Neural progenitor cell (in vitro differentiated cells): ENCODE results near the gene KCNK5. TPM values are rescaled to one million over a fixed set of nuclear protein-coding genes. Genes with fewer than 3 reads are reported as not detected.

ENCODE experiments used
- DNase-seq: peaks from one replicate; pipeline ENCODE4 v3.0.0-alpha.2; 2016; ENCODE audit warnings: low spot score
- H2AFZ ChIP-seq: fragments of 200-600 bp; sonication (generic); replicated peaks from 2 replicates; pipeline ENCODE4 v1.6.1; 2016; ENCODE audit warnings: antibody characterized with exemption
- H3F3A ChIP-seq: fragments of 200-600 bp; sonication (generic); 2 replicates; pipeline ENCODE4 v1.6.1; 2016; ENCODE audit warnings: antibody characterized with exemption, low read depth
- H3K27ac ChIP-seq: fragments of 200-600 bp; sonication (generic); 2 replicates; pipeline ENCODE4 v1.5.1; 2016; ENCODE audit warnings: mild to moderate bottlenecking
- H3K27me3 ChIP-seq: fragments of 200-600 bp; sonication (generic); 2 replicates; pipeline ENCODE4 v1.6.1; 2016; ENCODE audit warnings: mild to moderate bottlenecking, moderate library complexity
- H3K36me3 ChIP-seq: fragments of 200-600 bp; sonication (generic); 2 replicates; pipeline ENCODE4 v1.5.1; 2016
- H3K4me1 ChIP-seq: fragments of 200-600 bp; sonication (generic); 2 replicates; pipeline ENCODE4 v1.6.1; 2016; ENCODE audit warnings: mixed run types
- H3K4me2 ChIP-seq: fragments of 200-600 bp; sonication (generic); 2 replicates; pipeline ENCODE4 v1.6.1; 2016
- H3K4me3 ChIP-seq: fragments of 200-600 bp; sonication (generic); 2 replicates; pipeline ENCODE4 v1.5.1; 2016
- H3K79me2 ChIP-seq: fragments of 200-600 bp; sonication (generic); 2 replicates; pipeline ENCODE4 v1.6.1; 2016; ENCODE audit warnings: low read depth
- H3K9ac ChIP-seq: fragments of 200-600 bp; sonication (generic); 2 replicates; pipeline ENCODE4 v1.6.1; 2016
- H3K9me3 ChIP-seq: fragments of 200-600 bp; sonication (generic); 2 replicates; pipeline ENCODE4 v1.5.1; 2016; ENCODE audit warnings: low read depth
- H4K20me1 ChIP-seq: fragments of 200-600 bp; sonication (generic); 2 replicates; pipeline ENCODE4 v1.6.1; 2016; ENCODE audit warnings: low read depth
- H3K27ac Mint-ChIP-seq: 3 replicates; pipeline ENCODE4 v1.8.0; 2021; ENCODE audit warnings: mixed read lengths
- H3K27me3 Mint-ChIP-seq: 2 replicates; pipeline ENCODE4 v1.8.0; 2022; ENCODE audit warnings: low read depth, mild to moderate bottlenecking, inconsistent platforms, moderate library complexity, mixed read lengths; ENCODE audit not compliant: insufficient read depth
- H3K36me3 Mint-ChIP-seq: 3 replicates; pipeline ENCODE4 v1.8.0; 2021; ENCODE audit warnings: mixed read lengths
- H3K4me1 Mint-ChIP-seq: 3 replicates; pipeline ENCODE4 v1.8.0; 2021; ENCODE audit warnings: mixed read lengths
- H3K4me3 Mint-ChIP-seq: 3 replicates; pipeline ENCODE4 v1.8.0; 2021; ENCODE audit warnings: mild to moderate bottlenecking, moderate library complexity, mixed read lengths
- H3K9me3 Mint-ChIP-seq: 3 replicates; pipeline ENCODE4 v1.8.0; 2020; ENCODE audit warnings: mixed read lengths
- EZH2 ChIP-seq: fragments of 200-600 bp; sonication (generic); IDR thresholded peaks from 2 replicates; pipeline ENCODE4 v1.6.1; 2017; ENCODE audit warnings: antibody characterized with exemption, mild to moderate bottlenecking, moderate library complexity
- EZH2phosphoT487 ChIP-seq: fragments of 200-600 bp; sonication (generic); IDR thresholded peaks from 2 replicates; pipeline ENCODE4 v1.6.1; 2017; ENCODE audit warnings: antibody characterized with exemption
- total RNA-seq: library from RNA; depleted of rRNA; stranded (reverse); fragments of >200 nt; gene quantifications from 2 replicates; pipeline ENCODE4 v1.2.3, GENCODE V29; 2015; ENCODE audit warnings: low replicate concordance
- TF ChIP-seq, protein P1 (sequence below): fragments of 200-600 bp; sonication (generic); IDR thresholded peaks from 2 replicates; pipeline ENCODE4 v1.5.1; 2017; ENCODE audit warnings: antibody characterized with exemption, mild to moderate bottlenecking

Gene KCNK5
- total RNA-seq, 1 donor from 2014 or later: 5.7 TPM

DNA sequence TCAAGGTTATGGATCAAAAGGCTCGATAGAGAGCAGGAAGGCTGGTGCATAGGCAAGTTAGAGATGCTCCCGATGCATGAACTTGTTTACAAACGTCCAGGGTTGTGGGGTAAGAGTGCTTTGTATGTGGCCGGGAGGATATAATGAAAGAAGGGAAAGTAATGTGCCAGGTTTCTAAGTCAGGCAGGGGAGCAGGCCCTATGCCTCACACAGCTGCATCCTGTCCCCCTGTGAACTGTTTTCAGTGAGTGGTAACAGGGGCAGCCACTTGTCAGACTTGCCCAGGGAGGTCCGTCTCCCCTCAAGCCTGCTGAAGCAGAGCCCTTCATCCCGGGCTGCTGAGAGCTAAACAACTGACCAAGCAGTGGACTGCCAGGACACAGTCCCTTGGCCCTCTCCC lies 19.4 kb downstream of the KCNK5 start:
- DNase-seq: no peak
- no peak overlapping the region for H2AFZ ChIP-seq
- Mint-ChIP-seq H3K27ac (no peak overlapping the region), H3K36me3 (no peaks in the 10 kb centered on the region), H3K9me3 (no peaks in the 10 kb centered on the region), H3K4me1 (peaks cover 30% of the 10 kb centered on the region), H3K27me3 (peaks cover 2% of the 10 kb centered on the region), H3K4me3 (no peak overlapping the region)
- no peak for TF ChIP-seq EZH2
- TF ChIP-seq, protein P1, sequence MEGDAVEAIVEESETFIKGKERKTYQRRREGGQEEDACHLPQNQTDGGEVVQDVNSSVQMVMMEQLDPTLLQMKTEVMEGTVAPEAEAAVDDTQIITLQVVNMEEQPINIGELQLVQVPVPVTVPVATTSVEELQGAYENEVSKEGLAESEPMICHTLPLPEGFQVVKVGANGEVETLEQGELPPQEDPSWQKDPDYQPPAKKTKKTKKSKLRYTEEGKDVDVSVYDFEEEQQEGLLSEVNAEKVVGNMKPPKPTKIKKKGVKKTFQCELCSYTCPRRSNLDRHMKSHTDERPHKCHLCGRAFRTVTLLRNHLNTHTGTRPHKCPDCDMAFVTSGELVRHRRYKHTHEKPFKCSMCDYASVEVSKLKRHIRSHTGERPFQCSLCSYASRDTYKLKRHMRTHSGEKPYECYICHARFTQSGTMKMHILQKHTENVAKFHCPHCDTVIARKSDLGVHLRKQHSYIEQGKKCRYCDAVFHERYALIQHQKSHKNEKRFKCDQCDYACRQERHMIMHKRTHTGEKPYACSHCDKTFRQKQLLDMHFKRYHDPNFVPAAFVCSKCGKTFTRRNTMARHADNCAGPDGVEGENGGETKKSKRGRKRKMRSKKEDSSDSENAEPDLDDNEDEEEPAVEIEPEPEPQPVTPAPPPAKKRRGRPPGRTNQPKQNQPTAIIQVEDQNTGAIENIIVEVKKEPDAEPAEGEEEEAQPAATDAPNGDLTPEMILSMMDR: no peak
- TF ChIP-seq EZH2phosphoT487: no peak
- no peak overlapping the region for H3K9ac ChIP-seq
- H4K20me1 ChIP-seq: no peaks in the 10 kb centered on the region
- peak overlapping the region; percentile 27 for H3K4me2 ChIP-seq
- no peaks in the 10 kb centered on the region for H3K27me3 ChIP-seq
- no peak overlapping the region for H3K4me3 ChIP-seq
- H3K27ac ChIP-seq: no peak overlapping the region
- H3K9me3 ChIP-seq: no peaks in the 10 kb centered on the region
- peaks cover 32% of the 10 kb centered on the region for H3K4me1 ChIP-seq
- H3F3A ChIP-seq: peaks cover 6% of the 10 kb centered on the region
- no peaks in the 10 kb centered on the region for H3K36me3 ChIP-seq
- no peaks in the 10 kb centered on the region for H3K79me2 ChIP-seq

DNA sequence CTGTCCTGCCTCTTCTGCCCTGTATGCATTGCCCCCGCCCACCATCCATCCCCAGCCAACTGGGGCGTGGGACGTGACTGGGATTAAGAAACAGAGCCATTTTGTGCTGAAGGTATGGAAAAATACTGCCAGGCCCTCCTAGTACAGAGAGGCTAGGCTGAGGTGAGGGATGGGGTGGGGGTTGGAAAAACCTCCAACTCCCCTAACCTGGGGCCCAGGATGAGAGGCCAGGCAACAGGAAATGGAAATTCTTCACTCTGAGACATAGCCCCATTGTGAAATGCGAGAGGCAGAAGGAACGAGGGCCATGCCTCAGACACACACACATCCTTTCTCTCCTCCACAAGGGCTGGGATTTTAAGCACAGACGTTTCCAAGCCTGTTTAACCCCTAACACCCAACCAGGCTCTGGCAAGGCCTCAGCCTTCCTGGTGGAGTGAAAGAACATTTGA lies 19.9 kb downstream of the KCNK5 start:
- no peaks in the 10 kb centered on the region for H3K36me3 Mint-ChIP-seq
- Histone ChIP-seq H3K36me3 (no peaks in the 10 kb centered on the region), H3F3A (peaks cover 11% of the 10 kb centered on the region), H3K4me3 (no peak overlapping the region), H3K9ac (no peak overlapping the region), H3K27me3 (no peaks in the 10 kb centered on the region), H4K20me1 (peaks cover 3% of the 10 kb centered on the region), H3K9me3 (no peaks in the 10 kb centered on the region), H3K4me1 (peaks cover 37% of the 10 kb centered on the region), H3K4me2 (peak overlapping the region; percentile 27), H3K27ac (no peak overlapping the region), H3K79me2 (no peaks in the 10 kb centered on the region), H2AFZ (no peak overlapping the region)
- H3K27me3 Mint-ChIP-seq: peaks cover 2% of the 10 kb centered on the region
- no peak overlapping the region for H3K27ac Mint-ChIP-seq
- H3K4me3 Mint-ChIP-seq: no peak overlapping the region
- H3K9me3 Mint-ChIP-seq: no peaks in the 10 kb centered on the region
- peaks cover 34% of the 10 kb centered on the region for H3K4me1 Mint-ChIP-seq
- no peak for TF ChIP-seq EZH2
- TF ChIP-seq, protein P1: no peak
- no peak for TF ChIP-seq EZH2phosphoT487
- no peak for DNase-seq

DNA sequence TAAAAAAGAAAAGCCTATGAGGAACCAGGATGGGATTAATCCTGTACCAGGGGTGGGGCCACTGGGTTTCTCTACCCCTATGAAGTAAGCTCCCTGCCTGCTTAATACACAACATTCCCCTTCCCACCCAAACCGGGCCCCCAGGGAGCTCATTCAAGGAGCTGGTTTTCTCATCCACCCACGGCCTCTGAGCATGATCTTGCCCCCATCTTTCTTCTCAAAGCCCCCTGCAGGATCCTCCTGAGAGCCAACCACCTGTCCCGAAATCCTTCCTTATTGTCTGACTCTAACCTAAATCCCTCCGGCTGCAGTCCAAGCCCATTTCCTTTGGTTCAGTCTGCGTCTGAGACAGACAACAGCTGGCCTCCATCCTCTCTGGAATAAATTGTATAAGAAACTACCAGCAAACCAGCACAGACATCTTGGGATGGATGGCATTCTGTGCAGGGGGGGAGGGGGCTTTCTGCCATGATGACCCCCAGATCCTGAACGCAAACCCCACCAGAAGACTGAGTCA lies 21.0 kb downstream of the KCNK5 start:
- H3K4me3 Mint-ChIP-seq: no peak overlapping the region

More for the DNA sequence above, 21.0 kb downstream of the KCNK5 start:
- peaks cover 48% of the 10 kb centered on the region for H3K4me1 ChIP-seq
- H3K4me1 Mint-ChIP-seq: peaks cover 38% of the 10 kb centered on the region
- H3K27ac Mint-ChIP-seq: peak overlapping the region; percentile 34
- no peaks in the 10 kb centered on the region for H3K27me3 ChIP-seq
- no peak overlapping the region for H3K9ac ChIP-seq
- H4K20me1 ChIP-seq: peaks cover 7% of the 10 kb centered on the region
- no peaks in the 10 kb centered on the region for H3K36me3 Mint-ChIP-seq
- no peak overlapping the region for H3K27ac ChIP-seq
- no peak overlapping the region for H2AFZ ChIP-seq
- H3K9me3 Mint-ChIP-seq: no peaks in the 10 kb centered on the region
- H3K36me3 ChIP-seq: no peaks in the 10 kb centered on the region
- no peak overlapping the region for H3K4me3 ChIP-seq
- TF ChIP-seq EZH2 (no peak), EZH2phosphoT487 (no peak)
- TF ChIP-seq, protein P1: no peak
- no peak for DNase-seq
- peaks cover 2% of the 10 kb centered on the region for H3K27me3 Mint-ChIP-seq
- peaks cover 14% of the 10 kb centered on the region for H3F3A ChIP-seq
- H3K79me2 ChIP-seq: no peaks in the 10 kb centered on the region
- no peaks in the 10 kb centered on the region for H3K9me3 ChIP-seq
- peak overlapping the region; percentile 22 for H3K4me2 ChIP-seq
